Neural progenitor cell (in vitro differentiated cells): ENCODE data around the gene NPVF.

Experiments
- EZH2 ChIP-seq: fragments of 200-600 bp; sonication (generic); IDR thresholded peaks from 2 replicates; pipeline ENCODE4 v1.6.1; 2017; ENCODE audit warnings: antibody characterized with exemption, mild to moderate bottlenecking, moderate library complexity
- EZH2phosphoT487 ChIP-seq: fragments of 200-600 bp; sonication (generic); IDR thresholded peaks from 2 replicates; pipeline ENCODE4 v1.6.1; 2017; ENCODE audit warnings: antibody characterized with exemption
- TF ChIP-seq, protein P1 (sequence below): fragments of 200-600 bp; sonication (generic); IDR thresholded peaks from 2 replicates; pipeline ENCODE4 v1.5.1; 2017; ENCODE audit warnings: antibody characterized with exemption, mild to moderate bottlenecking

DNA sequence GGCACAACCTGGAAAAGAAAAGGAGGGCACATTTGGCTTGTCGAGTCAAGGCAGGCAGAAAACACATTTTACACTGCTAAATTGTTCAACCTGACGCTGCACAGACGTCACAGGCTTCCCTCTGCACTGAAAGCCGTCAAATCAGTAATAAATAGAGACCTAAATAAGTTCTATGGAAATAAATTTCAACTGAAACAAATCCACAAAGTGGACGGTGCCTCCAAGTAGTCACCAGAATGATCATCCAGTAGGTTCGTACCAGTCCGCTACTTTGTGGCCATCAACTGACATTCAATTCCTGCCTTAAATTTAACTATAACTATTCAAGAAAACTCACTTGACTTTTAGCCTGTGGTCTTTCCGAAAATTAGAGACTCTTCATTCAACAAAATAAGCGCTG, 49.0 kb downstream of the NPVF start:
- TF ChIP-seq, protein P1, sequence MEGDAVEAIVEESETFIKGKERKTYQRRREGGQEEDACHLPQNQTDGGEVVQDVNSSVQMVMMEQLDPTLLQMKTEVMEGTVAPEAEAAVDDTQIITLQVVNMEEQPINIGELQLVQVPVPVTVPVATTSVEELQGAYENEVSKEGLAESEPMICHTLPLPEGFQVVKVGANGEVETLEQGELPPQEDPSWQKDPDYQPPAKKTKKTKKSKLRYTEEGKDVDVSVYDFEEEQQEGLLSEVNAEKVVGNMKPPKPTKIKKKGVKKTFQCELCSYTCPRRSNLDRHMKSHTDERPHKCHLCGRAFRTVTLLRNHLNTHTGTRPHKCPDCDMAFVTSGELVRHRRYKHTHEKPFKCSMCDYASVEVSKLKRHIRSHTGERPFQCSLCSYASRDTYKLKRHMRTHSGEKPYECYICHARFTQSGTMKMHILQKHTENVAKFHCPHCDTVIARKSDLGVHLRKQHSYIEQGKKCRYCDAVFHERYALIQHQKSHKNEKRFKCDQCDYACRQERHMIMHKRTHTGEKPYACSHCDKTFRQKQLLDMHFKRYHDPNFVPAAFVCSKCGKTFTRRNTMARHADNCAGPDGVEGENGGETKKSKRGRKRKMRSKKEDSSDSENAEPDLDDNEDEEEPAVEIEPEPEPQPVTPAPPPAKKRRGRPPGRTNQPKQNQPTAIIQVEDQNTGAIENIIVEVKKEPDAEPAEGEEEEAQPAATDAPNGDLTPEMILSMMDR: no peak
- no peak for TF ChIP-seq EZH2
- TF ChIP-seq EZH2phosphoT487: no peak
